Measurements from ENCODE around the gene FABP7. TPM values are rescaled to one million over a fixed set of nuclear protein-coding genes. Genes with fewer than 3 reads are reported as not detected.
A peak's percentile ranks its signal among the peaks of the same experiment; 100 is the strongest.

FABP7 gene
- total RNA-seq, 1 donor from 2014 or later: not detected

DNA sequence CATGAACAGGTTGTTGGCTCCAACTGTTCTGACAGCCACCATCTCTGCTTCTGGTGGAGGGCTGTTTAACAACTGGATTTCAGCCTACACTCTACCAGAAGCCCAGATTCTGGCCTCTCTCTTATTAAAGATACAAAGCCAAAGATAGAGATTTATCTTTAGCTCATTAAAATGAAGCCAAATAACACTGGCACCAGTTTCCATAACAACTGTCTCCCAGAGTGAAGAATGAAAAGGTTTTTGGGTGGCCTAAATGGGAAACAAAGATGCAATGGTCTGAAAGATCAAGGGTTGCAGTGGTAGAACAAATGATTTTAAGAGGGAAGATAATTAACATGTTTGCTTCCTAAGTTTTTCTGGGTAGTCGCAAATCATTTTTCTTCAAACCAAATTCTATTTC is 6.4 kb downstream of the FABP7 start:
- intact Hi-C loops (cut with micrococcal nuclease): no loop called here
- Histone ChIP-seq H3K36me3 (no peaks in the 10 kb centered on the region), H3K4me3 (no peak overlapping the region), H3K4me1 (peaks cover 27% of the 10 kb centered on the region), H3K27me3 (ENCODE audit: low read depth) (peaks cover 14% of the 10 kb centered on the region), H3K27ac (replicated peaks) (no peak overlapping the region), H3K9me3 (replicated peaks) (no peaks in the 10 kb centered on the region)
- TF ChIP-seq, protein P1, sequence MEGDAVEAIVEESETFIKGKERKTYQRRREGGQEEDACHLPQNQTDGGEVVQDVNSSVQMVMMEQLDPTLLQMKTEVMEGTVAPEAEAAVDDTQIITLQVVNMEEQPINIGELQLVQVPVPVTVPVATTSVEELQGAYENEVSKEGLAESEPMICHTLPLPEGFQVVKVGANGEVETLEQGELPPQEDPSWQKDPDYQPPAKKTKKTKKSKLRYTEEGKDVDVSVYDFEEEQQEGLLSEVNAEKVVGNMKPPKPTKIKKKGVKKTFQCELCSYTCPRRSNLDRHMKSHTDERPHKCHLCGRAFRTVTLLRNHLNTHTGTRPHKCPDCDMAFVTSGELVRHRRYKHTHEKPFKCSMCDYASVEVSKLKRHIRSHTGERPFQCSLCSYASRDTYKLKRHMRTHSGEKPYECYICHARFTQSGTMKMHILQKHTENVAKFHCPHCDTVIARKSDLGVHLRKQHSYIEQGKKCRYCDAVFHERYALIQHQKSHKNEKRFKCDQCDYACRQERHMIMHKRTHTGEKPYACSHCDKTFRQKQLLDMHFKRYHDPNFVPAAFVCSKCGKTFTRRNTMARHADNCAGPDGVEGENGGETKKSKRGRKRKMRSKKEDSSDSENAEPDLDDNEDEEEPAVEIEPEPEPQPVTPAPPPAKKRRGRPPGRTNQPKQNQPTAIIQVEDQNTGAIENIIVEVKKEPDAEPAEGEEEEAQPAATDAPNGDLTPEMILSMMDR (IDR thresholded peaks at IDR 0.05; ENCODE audit: borderline replicate concordance): no peak
- DNase-seq: no peak

DNA sequence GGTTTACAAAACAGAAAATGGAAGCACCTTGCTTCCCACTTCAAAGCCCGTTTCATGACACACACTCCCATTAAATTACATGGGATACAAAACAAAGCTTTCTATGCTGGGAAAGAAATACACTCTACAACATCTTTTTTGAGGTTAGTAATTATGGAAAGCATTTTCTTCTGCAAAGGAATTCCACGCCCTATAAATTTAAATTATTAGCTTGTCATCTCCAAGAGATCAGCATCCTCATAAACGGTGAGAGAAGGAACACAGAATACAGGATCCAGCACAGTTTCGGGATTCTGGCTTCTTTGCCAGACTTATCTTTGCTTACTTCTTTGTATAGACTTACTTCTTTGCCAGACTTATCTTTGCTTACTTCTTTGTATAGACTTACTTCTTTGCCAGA is 8.2 kb downstream of the FABP7 start:
- no peak overlapping the region for H3K4me3 ChIP-seq
- TF ChIP-seq, protein P1 (IDR thresholded peaks at IDR 0.05; ENCODE audit: borderline replicate concordance): no peak
- no peak overlapping the region for H3K27ac ChIP-seq (replicated peaks)
- intact Hi-C loops (cut with micrococcal nuclease): no loop called here
- H3K9me3 ChIP-seq (replicated peaks): no peaks in the 10 kb centered on the region
- H3K4me1 ChIP-seq: peaks cover 30% of the 10 kb centered on the region
- H3K36me3 ChIP-seq: no peaks in the 10 kb centered on the region
- peaks cover 3% of the 10 kb centered on the region for H3K27me3 ChIP-seq (ENCODE audit: low read depth)
- DNase-seq: no peak

DNA sequence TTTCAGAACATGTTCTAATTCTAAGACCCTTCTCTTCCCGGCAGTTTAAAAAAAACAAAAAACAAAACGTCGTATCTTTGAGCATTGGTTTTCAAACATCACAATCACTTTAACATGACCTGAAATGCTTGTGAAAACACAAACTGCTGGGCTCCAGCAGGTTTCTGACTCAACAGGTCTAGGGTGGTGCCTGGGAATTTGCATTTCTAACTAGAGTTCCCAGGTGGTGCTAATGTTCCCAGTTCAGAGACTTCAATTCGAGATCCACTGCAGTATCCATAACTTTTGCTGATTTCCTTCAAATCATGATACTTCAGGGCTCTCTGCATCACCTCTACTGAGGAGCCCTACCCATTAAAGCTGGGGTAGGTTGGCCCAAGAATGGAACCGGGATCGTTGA is 8.7 kb downstream of the FABP7 start:
- TF ChIP-seq, protein P1 (IDR thresholded peaks at IDR 0.05; ENCODE audit: borderline replicate concordance): no peak
- no peaks in the 10 kb centered on the region for H3K27me3 ChIP-seq (ENCODE audit: low read depth)
- peak overlapping the region; percentile 86 for H3K4me3 ChIP-seq
- H3K36me3 ChIP-seq: no peaks in the 10 kb centered on the region
- H3K9me3 ChIP-seq (replicated peaks): no peaks in the 10 kb centered on the region
- no peak for DNase-seq
- H3K4me1 ChIP-seq: peaks cover 30% of the 10 kb centered on the region
- peak overlapping the region; percentile 96 for H3K27ac ChIP-seq (replicated peaks)
- intact Hi-C loops (cut with micrococcal nuclease): no loop called here

DNA sequence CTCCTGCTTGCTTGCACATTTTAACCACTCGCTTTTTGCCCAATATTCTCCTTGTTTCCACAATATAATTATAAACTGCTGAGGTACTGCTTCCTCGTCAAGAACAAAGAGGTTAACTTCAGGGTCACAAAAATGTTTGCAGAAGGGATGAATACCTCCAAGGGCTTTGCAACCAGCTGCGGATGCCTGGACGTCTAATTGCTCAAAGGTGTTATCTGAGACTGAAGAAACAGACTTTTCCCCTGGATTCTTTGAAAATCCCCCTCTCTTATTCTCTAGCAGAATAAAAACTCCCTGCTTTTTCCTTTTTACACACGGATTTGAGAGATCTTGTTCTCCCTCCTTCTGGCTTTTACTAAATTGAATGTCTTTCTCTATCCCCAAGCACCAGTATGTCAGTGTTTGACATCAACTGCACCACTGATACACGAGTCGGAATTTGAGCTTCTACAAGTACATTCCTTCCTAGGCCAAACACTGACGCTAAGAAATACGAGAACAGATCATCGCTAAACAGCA is 9.2 kb downstream of the FABP7 start:
- DNase-seq: no peak
- H3K4me3 ChIP-seq: peak overlapping the region; percentile 86
- no peaks in the 10 kb centered on the region for H3K9me3 ChIP-seq (replicated peaks)
- H3K4me1 ChIP-seq: peaks cover 30% of the 10 kb centered on the region
- TF ChIP-seq, protein P1 (IDR thresholded peaks at IDR 0.05; ENCODE audit: borderline replicate concordance): no peak
- no peaks in the 10 kb centered on the region for H3K27me3 ChIP-seq (ENCODE audit: low read depth)
- no peaks in the 10 kb centered on the region for H3K36me3 ChIP-seq
- peak overlapping the region; percentile 96 for H3K27ac ChIP-seq (replicated peaks)
- intact Hi-C loops (cut with micrococcal nuclease): no loop called here

DNA sequence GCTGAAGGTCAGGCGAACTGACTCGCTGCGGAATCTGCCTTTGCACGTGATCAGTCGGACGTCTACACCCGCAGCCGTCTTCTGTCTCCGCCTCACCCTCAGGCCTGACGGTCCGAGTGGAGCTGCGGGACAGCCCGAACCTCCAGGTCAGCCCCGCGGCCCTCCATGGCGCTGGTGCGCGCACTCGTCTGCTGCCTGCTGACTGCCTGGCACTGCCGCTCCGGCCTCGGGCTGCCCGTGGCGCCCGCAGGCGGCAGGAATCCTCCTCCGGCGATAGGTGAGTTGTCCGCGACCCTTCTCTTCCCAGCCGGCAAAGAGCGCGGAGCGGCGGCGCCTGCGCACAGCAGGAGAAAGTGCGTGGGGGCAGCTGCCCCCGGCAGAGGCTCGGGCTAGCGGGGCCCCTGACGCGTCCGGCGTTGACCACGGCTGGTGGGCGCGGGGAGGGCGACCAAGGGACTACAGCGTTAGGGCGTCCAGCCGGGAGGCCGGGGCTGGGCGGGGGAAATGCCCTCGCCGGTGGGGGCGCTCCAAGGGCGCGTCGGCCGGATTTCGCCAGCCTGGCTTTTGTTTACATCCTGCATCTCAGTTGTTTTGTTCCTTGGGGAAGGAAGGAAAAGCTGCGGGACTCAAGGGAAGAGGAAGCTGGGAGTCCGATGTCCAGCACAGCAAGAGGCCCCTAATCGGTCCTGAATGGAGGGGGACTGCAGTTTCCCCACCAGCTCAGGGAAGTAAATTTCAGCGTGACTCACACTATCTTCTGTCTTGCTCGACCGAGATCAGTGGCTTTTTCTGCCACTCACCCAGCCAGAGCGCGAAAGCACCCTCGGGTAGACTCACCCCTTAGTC is 9.9 kb downstream of the FABP7 start, which contains the start of gene SMPDL3A:
Gene SMPDL3A, plus strand, starts transcription at position 77 of the 846 bp plus-strand sequence. Its CDS starts 89 bp downstream, at position 166.
- Histone ChIP-seq H3K27ac (replicated peaks) (peak within 1 kb of the TSS; percentile 96), H3K9me3 (replicated peaks) (no peaks in the 10 kb centered on the region), H3K27me3 (ENCODE audit: low read depth) (no peaks in the 10 kb centered on the region), H3K36me3 (no peaks in the 10 kb centered on the region), H3K4me1 (peaks cover 30% of the 10 kb centered on the region), H3K4me3 (peak within 1 kb of the TSS; percentile 86)
- TF ChIP-seq, protein P1 (IDR thresholded peaks at IDR 0.05; ENCODE audit: borderline replicate concordance): peak; percentile 54
- DNase-seq: peak; percentile 70
- intact Hi-C loops (cut with micrococcal nuclease): no loop called here
